OCI-LY1 (cell line): ENCODE data around the gene LIN52.

ENCODE experiments used
- CTCF ChIP-seq: fragments of 200-600 bp; sonication (generic), shearing (Covaris generic); IDR thresholded peaks from 2 replicates; pipeline ENCODE4 v1.5.1; 2017; ENCODE audit warnings: mild to moderate bottlenecking, antibody characterized with exemption, low read length, moderate library complexity, mixed read lengths
- EZH2 ChIP-seq: fragments of 200-600 bp; sonication (generic), shearing (Covaris generic); IDR thresholded peaks from 2 replicates; pipeline ENCODE4 v1.8.0; 2017; ENCODE audit warnings: borderline replicate concordance, mixed run types, mild to moderate bottlenecking, antibody characterized with exemption, low read length, moderate library complexity, mixed read lengths

GRCh38 chr14:74203639-74204038 lies 118.9 kb downstream of the LIN52 start:
- TF ChIP-seq CTCF (no peak), EZH2 (no peak)
